K562 (cell line): ENCODE results near the gene TANGO6. TPM values are rescaled to one million over a fixed set of nuclear protein-coding genes. Genes with fewer than 3 reads are reported as not detected.

Source experiments
- ARID3B ChIP-seq: fragments of 250-450 bp; sonication (Bioruptor Pico); IDR thresholded peaks from 2 replicates; pipeline ENCODE4 v1.4.0; 2020; ENCODE audit warnings: borderline replicate concordance
- ATF2 ChIP-seq: sonication (generic); formaldehyde crosslinking; IDR thresholded peaks from 2 replicates; pipeline ENCODE4 v1.8.1; 2022; ENCODE audit warnings: missing genetic modification reagents
- ATF7 ChIP-seq: fragments of 450-650 bp; IDR thresholded peaks from 2 replicates; pipeline ENCODE4 v1.7.1; 2014; ENCODE audit warnings: mild to moderate bottlenecking, moderate library complexity
- CREM ChIP-seq: IDR thresholded peaks from 2 replicates; pipeline ENCODE4 v1.6.1; 2014; ENCODE audit warnings: antibody characterized with exemption, low read depth
- CTCF ChIP-seq, 3 experiments: IDR thresholded peaks in 2 of 3; conservative IDR thresholded peaks in 1 of 3; 2 replicates each; pipeline ENCODE4 v1.5.1; 2011 to 2012; ENCODE audit warnings: low read length in 3 of 3, mild to moderate bottlenecking in 3 of 3, control low read depth in 2 of 3, improper control_type of control experiment in 1 of 3, inconsistent platforms in 1 of 3, low read depth in 1 of 3, mixed read lengths in 1 of 3, moderate library complexity in 1 of 3; ENCODE audit not compliant: insufficient read depth in 2 of 3
- HNRNPL ChIP-seq: fragments of 200-400 bp; formaldehyde crosslinking; IDR thresholded peaks from 2 replicates; pipeline ENCODE4 v1.6.1; 2017; ENCODE audit warnings: low read depth, mild to moderate bottlenecking, low read length
- HNRNPLL ChIP-seq: fragments of 200-400 bp; formaldehyde crosslinking; IDR thresholded peaks from 2 replicates; pipeline ENCODE4 v1.6.1; 2017; ENCODE audit warnings: low read length, low read depth, mild to moderate bottlenecking; ENCODE audit not compliant: poor library complexity, severe bottlenecking
- KAT8 ChIP-seq: fragments of 450-650 bp; IDR thresholded peaks from 2 replicates; pipeline ENCODE4 v1.6.1; 2016; ENCODE audit warnings: low read depth, mild to moderate bottlenecking
- KLF6 ChIP-seq: fragments of 250-450 bp; sonication (Bioruptor Pico); IDR thresholded peaks from 2 replicates; pipeline ENCODE4 v1.4.0; 2020; ENCODE audit warnings: mild to moderate bottlenecking, moderate library complexity, borderline replicate concordance
- POLR2B ChIP-seq: fragments of 450-650 bp; IDR thresholded peaks from 2 replicates; pipeline ENCODE4 v1.6.1; 2018; ENCODE audit warnings: low read depth; ENCODE audit not compliant: partially characterized antibody
- RUNX1 ChIP-seq: sonication (generic); IDR thresholded peaks from 2 replicates; pipeline ENCODE4 v1.6.1; 2016; ENCODE audit warnings: antibody characterized with exemption, low read depth
- SRF ChIP-seq, 2 experiments: fragments of 250-450, 450-650 bp in 1 of 2; sonication (Bioruptor Pico) in 1 of 2; sonication (generic) in 1 of 2; formaldehyde crosslinking; IDR thresholded peaks; 2 replicates each; pipeline versions ENCODE4 v1.5.0 to v1.5.1; 2020 to 2022; ENCODE audit warnings: mild to moderate bottlenecking in 1 of 2, missing genetic modification reagents in 1 of 2
- TEAD1 ChIP-seq, 2 experiments: fragments of 450-650 bp in 1 of 2; sonication (generic) in 1 of 2; formaldehyde crosslinking; IDR thresholded peaks; 2 replicates each; pipeline versions ENCODE4 v1.4.0 to v1.8.0; 2020 to 2022; ENCODE audit warnings: mild to moderate bottlenecking in 2 of 2, missing genetic modification reagents in 1 of 2
- TRIM24 ChIP-seq, 2 experiments: fragments of 450-650 bp; IDR thresholded peaks; 2 replicates each; pipeline ENCODE4 v1.6.1; 2016
- U2AF2 ChIP-seq: fragments of 200-400 bp; formaldehyde crosslinking; optimal IDR thresholded peaks from 2 replicates; pipeline ENCODE3; 2017; ENCODE audit warnings: low read depth, mild to moderate bottlenecking, low read length
- ZBTB9 ChIP-seq: fragments of 450-650 bp; formaldehyde crosslinking; IDR thresholded peaks from 2 replicates; pipeline ENCODE4 v1.4.0; 2020; ENCODE audit warnings: mild to moderate bottlenecking, moderate library complexity
- ZFP30 ChIP-seq: fragments of 250-450 bp; sonication (Bioruptor Pico); IDR thresholded peaks from 2 replicates; pipeline ENCODE4 v1.8.0; 2022; ENCODE audit warnings: moderate library complexity, mild to moderate bottlenecking, inconsistent platforms, borderline replicate concordance
- ZNF175 ChIP-seq: fragments of 200-800 bp; sonication (Bioruptor generic); IDR thresholded peaks from 2 replicates; pipeline ENCODE4 v1.6.1; 2016; ENCODE audit warnings: low read depth, mild to moderate bottlenecking, missing genetic modification characterization, missing compliant biosample characterization
- ZNF445 ChIP-seq: fragments of 250-450 bp; sonication (Bioruptor Pico); IDR thresholded peaks from 2 replicates; pipeline ENCODE4 v1.4.0; 2020; ENCODE audit warnings: low read depth, mild to moderate bottlenecking, moderate library complexity
- ZNF699 ChIP-seq: fragments of 250-450 bp; sonication (Bioruptor Pico); IDR thresholded peaks from 2 replicates; pipeline ENCODE4 v1.8.0; 2021; ENCODE audit warnings: mild to moderate bottlenecking, moderate library complexity; ENCODE audit not compliant: insufficient replicate concordance
- polyA plus RNA-seq, 8 experiments: library from polyadenylated mRNA; depleted of rRNA in 4 of 8; stranded (reverse) in 5 of 8; unstranded in 3 of 8; fragments of >200 nt; fragmentation: Nextera tagmentation in 2 of 8; fragmentation: Illumina TruSeq in 1 of 8; extraction: Ambion mirVana in 2 of 8; extraction: Trizol in 1 of 8; gene quantifications; 2 replicates each; pipeline versions ENCODE4 v1.2.1 to v1.2.3, GENCODE V29; 2011 to 2014; ENCODE audit warnings: inconsistent platforms in 1 of 8, missing spikeins in 1 of 8
- total RNA-seq, 7 experiments: library from RNA; depleted of rRNA in 6 of 7; stranded (reverse); fragments of >200 nt in 6 of 7; fragmentation: Illumina TruSeq in 2 of 7; extraction: Trizol in 2 of 7; gene quantifications; 2 replicates each; pipeline versions ENCODE4 v1.2.1 to v1.2.3, GENCODE V29; 2011 to 2021; ENCODE audit warnings: low replicate concordance in 1 of 7

Gene TANGO6
- total and polyA plus RNA-seq, 9 of the 15 experiments (the other 6 are each of a cell fraction or from before 2014, with no cell fraction given) = 1.6 to 15.2 (median 9.6) TPM

GRCh38 chr16:69132424-69133252 lies 289.3 kb downstream of the TANGO6 start, which contains the start of the genes CHTF8 and UTP4 (continued):
- TF ChIP-seq ARID3B (CRISPR knock-in tag) (no peak), HNRNPL (no peak), ZNF175 (CRISPR knock-in tag) (no peak), ZBTB9 (CRISPR knock-in tag) (peak; percentile 28; the same call in 1 of the 2 replicates), ZNF445 (CRISPR knock-in tag) (no peak), KLF6 (CRISPR knock-in tag) (peak; percentile 26; the same call in 1 of the 2 replicates), RUNX1 (no peak), TRIM24 (IDR thresholded peaks at IDR 0.05) (no peak), CREM (peak; percentile 88), KAT8 (no peak), U2AF2 (no peak), CTCF (IDR thresholded peaks at IDR 0.05 in 2 of 3, conservative IDR thresholded peaks at IDR 0.05 in 1 of 3; ENCODE audit: insufficient read depth in 2 of 3, low read depth in 1 of 3, low read length in 3 of 3) (no peak), ZFP30 (CRISPR knock-in tag) (no peak), ZNF699 (CRISPR knock-in tag) (no peak), SRF (CRISPR knock-in tag; IDR thresholded peaks at IDR 0.05) (no peak), ATF2 (no peak), TEAD1 (CRISPR knock-in tag; IDR thresholded peaks at IDR 0.05) (0 out of 4 replicates have a peak, but pooled peaks of 1 of the 2 experiments have one; percentile 18), POLR2B (peak; percentile 14), ATF7 (peak; percentile 21; the same call in 1 of the 2 replicates), HNRNPLL (no peak)
